Testis (tissue), 2 donors: ENCODE data around the gene HMCN1.

Experiments
- CTCF ChIP-seq, 3 experiments: fragments of 450-650 bp in 2 of 3; fragments of 200-600 bp in 1 of 3; sonication (generic) in 1 of 3; IDR thresholded peaks; one replicate each; pipeline ENCODE4 v1.5.1; 2016 to 2019; ENCODE audit warnings: antibody characterized with exemption in 3 of 3, mild to moderate bottlenecking in 2 of 3, moderate library complexity in 1 of 3
- POLR2A ChIP-seq: fragments of 450-650 bp; IDR thresholded peaks from one replicate; pipeline ENCODE4 v1.6.1; 2017; ENCODE audit warnings: antibody characterized with exemption, mild to moderate bottlenecking, moderate library complexity

DNA sequence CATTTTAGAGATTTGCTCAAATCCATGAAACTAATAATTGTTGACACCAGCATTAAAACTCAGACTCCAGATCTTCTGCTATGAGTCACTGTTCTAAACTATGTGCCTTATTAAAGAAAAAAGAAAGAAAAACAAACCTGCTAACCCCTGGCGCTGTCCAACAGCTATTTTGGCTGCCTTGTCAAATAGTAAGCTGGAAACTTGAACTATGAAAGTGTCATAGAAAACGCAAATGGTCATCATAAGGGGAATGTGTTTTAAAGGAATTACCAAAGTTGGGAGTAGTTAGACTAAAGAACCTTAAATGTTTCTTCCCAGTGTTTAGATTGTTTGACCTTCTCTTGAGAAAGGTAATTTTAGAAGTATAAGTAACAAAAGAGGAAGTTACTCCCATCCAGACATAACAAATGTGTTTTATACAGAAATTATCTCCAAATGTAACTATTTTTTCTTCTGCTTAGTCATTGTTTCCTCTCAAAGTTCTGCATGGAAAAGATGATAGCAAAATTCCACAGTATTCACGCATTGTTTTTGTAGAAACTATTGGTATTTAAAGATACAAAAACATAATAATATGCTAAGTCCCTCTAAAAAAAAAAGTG is 368.5 kb downstream of the HMCN1 start:
- TF ChIP-seq CTCF (IDR thresholded peaks at IDR 0.05) (no peak), POLR2A (no peak)
